B cell (primary cell): ENCODE results near the gene THRB. TPM values are rescaled to one million over a fixed set of nuclear protein-coding genes. Genes with fewer than 3 reads are reported as not detected.

Experiments
- ATAC-seq: fragments of 200-7000 bp; cut with Tn5 transposase; one replicate; pipeline ENCODE4 v1.10.0; 2021; ENCODE audit warnings: low read depth, mild to moderate bottlenecking, moderate number of reproducible peaks, moderate library complexity
- CTCF ChIA-PET: fragments of 350-600 bp; sonication (Branson Sonifier 250); formaldehyde crosslinking; loops from one replicate; lab custom pipeline; 2021; ENCODE audit warnings: antibody characterized with exemption, inconsistent platforms; lab: Charles Lee
- POLR2A ChIA-PET: fragments of 350-600 bp; sonication (Branson Sonifier 250); formaldehyde crosslinking; loops from one replicate; lab custom pipeline; 2021; ENCODE audit warnings: antibody characterized with exemption; lab: Charles Lee
- DNase-seq: peaks from one replicate; pipeline ENCODE4 v3.0.0; 2013
- H2AFZ ChIP-seq: 2 replicates; pipeline ENCODE4 v1.6.1; 2012; ENCODE audit warnings: mild to moderate bottlenecking, low read depth, low read length; ENCODE audit not compliant: insufficient read depth, poor library complexity, severe bottlenecking
- H3K27ac ChIP-seq, 2 donors: 1 replicate in 1 of 2; 2 replicates in 1 of 2; pipeline ENCODE4 v1.5.1; 2012 to 2013; ENCODE audit warnings: low read length in 2 of 2, mild to moderate bottlenecking in 2 of 2, moderate library complexity in 1 of 2
- H3K27me3 ChIP-seq, 4 experiments: fragments of 200-600 bp in 1 of 4; sonication (generic) in 1 of 4; replicated peaks in 1 of 4; 1 replicate in 2 of 4; 2 replicates in 2 of 4; pipeline versions ENCODE4 v1.6.1 to v1.7.0; 2013 to 2016; ENCODE audit warnings: low read length in 3 of 4, mild to moderate bottlenecking in 2 of 4, mixed read lengths in 1 of 4, moderate library complexity in 1 of 4; ENCODE audit not compliant: insufficient read depth in 4 of 4, control insufficient read depth in 3 of 4; ENCODE audit errors: control extremely low read depth in 1 of 4
- H3K36me3 ChIP-seq, 2 experiments: replicated peaks in 1 of 2; 1 replicate in 1 of 2; 2 replicates in 1 of 2; pipeline versions ENCODE4 v1.6.1 to v1.7.1; 2013; ENCODE audit warnings: low read length in 1 of 2; ENCODE audit not compliant: insufficient read depth in 2 of 2, control insufficient read depth in 1 of 2; ENCODE audit errors: control extremely low read depth in 1 of 2, extremely low read depth in 1 of 2
- H3K4me1 ChIP-seq, 2 donors: fragments of 200-600 bp in 1 of 2; sonication (generic) in 1 of 2; 1 replicate in 1 of 2; 2 replicates in 1 of 2; pipeline versions ENCODE4 v1.5.1 to v1.6.1; 2013 to 2017; ENCODE audit warnings: low read length in 2 of 2; ENCODE audit not compliant: control insufficient read depth in 2 of 2, insufficient read depth in 2 of 2
- H3K4me2 ChIP-seq: replicated peaks from 2 replicates; pipeline ENCODE3; 2012; ENCODE audit warnings: mild to moderate bottlenecking, low read depth, low read length; ENCODE audit not compliant: poor library complexity, severe bottlenecking
- H3K4me3 ChIP-seq, 5 experiments: fragments of 200-600 bp in 1 of 5; sonication (generic) in 1 of 5; 1 replicate in 3 of 5; 2 replicates in 2 of 5; pipeline versions ENCODE4 v1.5.1 to v1.7.0; 2011 to 2016; ENCODE audit warnings: low read length in 4 of 5, mild to moderate bottlenecking in 4 of 5, low read depth in 2 of 5, control low read depth in 1 of 5, moderate library complexity in 1 of 5; ENCODE audit not compliant: insufficient read depth in 1 of 5; ENCODE audit errors: control extremely low read depth in 1 of 5, extremely low read depth in 1 of 5
- H3K79me2 ChIP-seq: fragments of 200-600 bp; sonication (generic); one replicate; pipeline ENCODE4 v1.6.0; 2016; ENCODE audit warnings: low read length; ENCODE audit not compliant: control insufficient read depth, insufficient read depth
- H3K9ac ChIP-seq: fragments of 200-600 bp; sonication (generic); 2 replicates; pipeline ENCODE4 v1.6.1; 2017; ENCODE audit warnings: mild to moderate bottlenecking, low read length, moderate library complexity
- H3K9me3 ChIP-seq, 3 donors: one replicate each; pipeline versions ENCODE4 v1.6.1 to v1.7.1; 2013; ENCODE audit warnings: low read length in 2 of 3; ENCODE audit not compliant: control insufficient read depth in 2 of 3, insufficient read depth in 1 of 3; ENCODE audit errors: control extremely low read depth in 1 of 3
- H4K20me1 ChIP-seq: 2 replicates; pipeline ENCODE4 v1.6.0; 2012; ENCODE audit warnings: mild to moderate bottlenecking, low read length; ENCODE audit not compliant: insufficient read depth, control insufficient read depth, poor library complexity, severe bottlenecking
- H3K27ac Mint-ChIP-seq: one replicate; pipeline ENCODE4 v1.8.0; 2021; ENCODE audit warnings: mixed read lengths
- H3K27me3 Mint-ChIP-seq: one replicate; pipeline ENCODE4 v1.8.0; 2021; ENCODE audit warnings: mixed read lengths
- H3K4me1 Mint-ChIP-seq: one replicate; pipeline ENCODE4 v1.8.0; 2021; ENCODE audit warnings: mixed read lengths
- H3K4me3 Mint-ChIP-seq: one replicate; pipeline ENCODE4 v1.8.0; 2021; ENCODE audit warnings: mixed read lengths
- H3K9me3 Mint-ChIP-seq: one replicate; pipeline ENCODE4 v1.8.0; 2022; ENCODE audit warnings: mixed read lengths; ENCODE audit not compliant: insufficient read depth
- EZH2 ChIP-seq: IDR thresholded peaks from 2 replicates; pipeline ENCODE4 v1.6.1; 2012; ENCODE audit warnings: borderline replicate concordance, low read depth, mild to moderate bottlenecking, moderate library complexity, low read length; ENCODE audit not compliant: insufficient read depth, poor library complexity, severe bottlenecking
- WGBS: methylation state at CpG from one replicate; pipeline ENCODE4 v1.1.5; 2013; ENCODE audit warnings: missing lambda C conversion rate; ENCODE audit not compliant: insufficient coverage; 5-methylcytosine and 5-hydroxymethylcytosine counted together
- intact Hi-C: fragments of 100-400 bp; cut with micrococcal nuclease; formaldehyde crosslinking; loops from one replicate; pipeline ENCODE4 v1.10.0; 2022
- polyA plus RNA-seq: library from polyadenylated mRNA; depleted of rRNA; stranded (reverse); fragments of >200 nt; gene quantifications from 2 replicates; pipeline ENCODE4 v1.2.3, GENCODE V29; 2012
- total RNA-seq, 2 donors: library from RNA; stranded (reverse); fragments of 120-200 nt in 1 of 2; gene quantifications; 1 replicate in 1 of 2; 2 replicates in 1 of 2; pipeline versions ENCODE4 v1.2.3 to v1.2.4, GENCODE V29; 2013 to 2022
- TF ChIP-seq, protein P1 (sequence below): fragments of 200-600 bp; IDR thresholded peaks from one replicate; pipeline ENCODE4 v1.8.0; 2022; ENCODE audit warnings: antibody characterized with exemption, mild to moderate bottlenecking

The THRB gene
- total and polyA plus RNA-seq, 2 donors (not counting 1 experiment from before 2014, with no cell fraction given) = 0.86 to 1.8 TPM

DNA sequence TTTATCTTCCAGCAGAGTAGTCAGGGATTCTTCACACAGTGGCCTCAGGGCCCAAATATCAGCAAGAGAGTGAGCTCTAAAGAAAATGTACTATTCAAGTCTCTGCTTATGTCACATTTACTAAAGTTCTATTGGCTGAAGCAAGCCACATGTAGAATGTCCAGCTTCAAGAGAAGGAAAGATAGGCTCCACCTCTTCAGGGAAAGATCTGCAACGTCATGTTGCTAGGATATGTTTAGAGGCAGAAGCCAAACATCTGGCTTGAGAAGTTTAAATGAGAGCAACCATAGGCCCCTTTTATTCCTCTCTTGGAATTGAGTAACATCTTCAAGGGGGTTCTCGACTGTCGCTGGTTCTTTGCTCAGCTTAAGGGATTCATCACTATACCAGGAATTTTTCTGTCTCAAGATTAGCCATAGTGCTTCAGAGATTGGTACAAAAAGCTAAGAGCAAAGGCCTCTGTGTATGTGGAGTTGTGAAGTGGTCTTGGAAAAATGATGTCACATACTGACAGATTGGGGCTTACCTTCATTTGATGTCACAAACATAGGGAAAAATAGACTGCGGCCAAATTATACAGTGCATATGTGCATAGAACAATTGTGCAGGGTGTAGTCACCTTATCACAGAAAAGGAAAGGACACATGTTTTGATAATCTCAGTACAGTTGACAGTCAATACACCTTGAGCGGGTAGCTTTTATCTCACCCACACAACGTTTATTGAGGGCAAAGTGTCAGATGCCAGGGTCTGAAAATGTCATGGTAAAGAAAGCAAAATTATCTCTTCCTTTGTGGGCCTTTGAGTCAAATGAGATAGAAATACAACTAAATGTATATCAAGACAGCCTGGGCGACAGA, 11.3 kb upstream of the THRB start:
- no peak for ATAC-seq
- no peak overlapping the region for H3K27ac Mint-ChIP-seq

More for the DNA sequence above, 11.3 kb upstream of the THRB start:
- H3K27ac ChIP-seq = no peak overlapping the region
- H3K27me3 ChIP-seq = no peaks in the 10 kb centered on the region
- H3K27me3 Mint-ChIP-seq = no peaks in the 10 kb centered on the region
- peaks cover 58% of the 10 kb centered on the region for H3K4me1 Mint-ChIP-seq
- no peaks in the 10 kb centered on the region for H3K9me3 ChIP-seq
- peaks cover 53 to 58% of the 10 kb centered on the region in 2 donors for H3K4me1 ChIP-seq
- TF ChIP-seq, protein P1, sequence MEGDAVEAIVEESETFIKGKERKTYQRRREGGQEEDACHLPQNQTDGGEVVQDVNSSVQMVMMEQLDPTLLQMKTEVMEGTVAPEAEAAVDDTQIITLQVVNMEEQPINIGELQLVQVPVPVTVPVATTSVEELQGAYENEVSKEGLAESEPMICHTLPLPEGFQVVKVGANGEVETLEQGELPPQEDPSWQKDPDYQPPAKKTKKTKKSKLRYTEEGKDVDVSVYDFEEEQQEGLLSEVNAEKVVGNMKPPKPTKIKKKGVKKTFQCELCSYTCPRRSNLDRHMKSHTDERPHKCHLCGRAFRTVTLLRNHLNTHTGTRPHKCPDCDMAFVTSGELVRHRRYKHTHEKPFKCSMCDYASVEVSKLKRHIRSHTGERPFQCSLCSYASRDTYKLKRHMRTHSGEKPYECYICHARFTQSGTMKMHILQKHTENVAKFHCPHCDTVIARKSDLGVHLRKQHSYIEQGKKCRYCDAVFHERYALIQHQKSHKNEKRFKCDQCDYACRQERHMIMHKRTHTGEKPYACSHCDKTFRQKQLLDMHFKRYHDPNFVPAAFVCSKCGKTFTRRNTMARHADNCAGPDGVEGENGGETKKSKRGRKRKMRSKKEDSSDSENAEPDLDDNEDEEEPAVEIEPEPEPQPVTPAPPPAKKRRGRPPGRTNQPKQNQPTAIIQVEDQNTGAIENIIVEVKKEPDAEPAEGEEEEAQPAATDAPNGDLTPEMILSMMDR = no peak
- TF ChIP-seq EZH2 = no peak
- no peak overlapping the region for H2AFZ ChIP-seq
- no peaks in the 10 kb centered on the region for H4K20me1 ChIP-seq
- no peaks in the 10 kb centered on the region for H3K36me3 ChIP-seq
- no peak overlapping the region for H3K4me3 Mint-ChIP-seq
- no peak overlapping the region for H3K9ac ChIP-seq
- 67% methylated on average over 1 of the region's 7 CpGs for WGBS
- ChIA-PET POLR2A (interaction anchor here (1.2 kb wide), 1 partner anchor 9 kb away, joined by 6 read pairs; no protein-coding TSS in a partner anchor), CTCF (interaction anchor here (0.9 to 1.0 kb wide), 2 partner anchors 9 to 10 kb away, joined by 3 to 4 read pairs; no protein-coding TSS in a partner anchor)
- H3K4me3 ChIP-seq = no peak overlapping the region
- no peaks in the 10 kb centered on the region for H3K9me3 Mint-ChIP-seq
- H3K4me2 ChIP-seq = no peak overlapping the region
- DNase-seq = no peak
- no peaks in the 10 kb centered on the region for H3K79me2 ChIP-seq
- intact Hi-C loops = loop anchor here (2.0 kb wide), 1 partner anchor 17 kb away; no protein-coding TSS in a partner anchor
